ENCODE measurements around the gene ZNF891. TPM values are rescaled to one million over a fixed set of nuclear protein-coding genes. Genes with fewer than 3 reads are reported as not detected.

The ZNF891 gene
- 1 to 10 TPM; 4.9 to 6.0 (median 5.1) TPM for total RNA-seq
- 4.5 TPM for total RNA-seq (2013)
- total RNA-seq, result 14.2 to 63.1 (median 38.5) reads per million in 29 experiments

DNA sequence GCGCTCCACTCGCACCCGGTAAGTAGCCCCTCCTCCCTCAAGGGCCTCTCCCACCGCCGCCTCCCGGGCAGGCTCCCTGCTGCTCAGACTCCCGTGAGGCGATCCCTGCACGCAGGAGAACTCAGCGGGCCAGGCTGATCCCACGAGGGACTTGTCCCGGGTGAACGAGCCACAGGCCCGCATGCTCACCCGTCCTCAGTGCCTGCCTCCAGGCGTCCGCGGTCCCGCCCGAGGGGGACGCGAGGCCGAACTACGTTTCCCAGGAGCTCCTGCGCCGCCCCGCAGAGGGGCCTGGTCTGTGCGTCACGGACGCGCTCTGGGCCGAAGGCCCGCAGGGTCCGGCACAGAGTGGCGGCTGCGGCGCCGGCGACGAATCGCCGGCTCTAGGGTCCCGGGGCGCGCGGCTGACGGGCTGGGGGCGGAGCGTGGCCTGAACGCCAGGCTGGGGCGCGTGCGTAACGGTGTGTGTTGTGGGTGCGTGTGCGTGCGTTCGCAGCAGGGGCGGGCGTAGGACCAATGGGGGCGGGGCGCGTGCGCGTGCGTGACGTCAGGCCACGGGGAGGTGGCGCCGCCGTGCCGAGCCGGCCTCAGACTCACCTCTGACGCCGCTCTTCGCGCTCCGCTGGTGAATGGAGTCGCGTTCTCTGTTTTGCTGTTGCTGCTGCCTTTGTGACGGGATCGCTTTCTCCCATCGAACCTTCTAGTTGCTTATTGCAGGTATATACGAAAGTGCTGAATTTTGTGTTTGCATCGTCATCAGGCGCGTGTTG is at the start of gene ZNF891, which contains the start of gene ZNF10:
ZNF891 (minus strand) TSS at position 237 of the 770 bp plus-strand sequence. CDS start 8,356 bp downstream, outside the sequence.
ZNF10 (plus strand) TSS at position 590 of the 770 bp plus-strand sequence. CDS start 13,866 bp downstream, outside the sequence.
- peak within 1 kb of the TSS; percentile 92 to 97 (median 92) for H3K4me3 Mint-ChIP-seq
- Histone ChIP-seq H3K36me3 (ENCODE audit: control insufficient read depth in 2 of 2, extremely low read depth in 1 of 2, insufficient read depth in 1 of 2, low read length in 1 of 2) (peaks cover 0 to 11% of the 10 kb centered on the region in 2 donors), H3K27ac (ENCODE audit: low read length) (peak within 1 kb of the TSS; percentile 97), H3K27me3 (replicated peaks in 1 of 2; ENCODE audit: control insufficient read depth in 2 of 2, extremely low read depth in 1 of 2, insufficient read depth in 2 of 2, low read length in 1 of 2) (no peaks in the 10 kb centered on the region), H3K4me3 (ENCODE audit: control insufficient read depth in 1 of 2, extremely low read depth in 1 of 2, low read length in 1 of 2) (peak within 1 kb of the TSS; percentile 80 to 85), H3K9me3 (peaks cover 17% of the 10 kb centered on the region), H3K4me1 (ENCODE audit: control insufficient read depth in 1 of 2, extremely low read depth in 1 of 2, insufficient read depth in 2 of 2, low read length in 2 of 2) (peaks cover 5 to 16% of the 10 kb centered on the region in 2 experiments)
- peaks cover 19 to 48% (median 24%) of the 10 kb centered on the region in 3 donors for H3K9me3 Mint-ChIP-seq
- H3K36me3 Mint-ChIP-seq, result peaks cover 69% of the 10 kb centered on the region
- H3K27ac Mint-ChIP-seq, result peak within 1 kb of the TSS; percentile 97 to 98
- WGBS (ENCODE audit: insufficient coverage), result under 1% methylated on average over 85 of the region's 87 CpGs
- CTCF ChIA-PET, result interaction anchor here in 1 of 2 donors (1.1 to 1.9 kb wide), 2 partner anchors 49 to 51 kb away, joined by 3 to 5 read pairs; partner anchors contain the start of gene ZNF268
- ATAC-seq (replicated peaks in 1 of 4) (peak; percentile 85 to 94 (median 92)), DNase-seq (peak; percentile 91 to 98 (median 96))
- peaks cover 19 to 29% (median 22%) of the 10 kb centered on the region in 3 donors for H3K4me1 Mint-ChIP-seq
- POLR2A ChIA-PET, result interaction anchor here in 1 of 2 donors (0.6 to 2.9 kb wide), 4 partner anchors 49 to 144 kb away, joined by 3 to 16 read pairs (median 6); partner anchors contain the start of genes ZNF140 and ZNF26
- H3K27me3 Mint-ChIP-seq, result no peaks in the 10 kb centered on the region

GRCh38 chr12:133174901-133175300 is 44.8 kb upstream of the ZNF891 start:
- DNase-seq (no peak), ATAC-seq (replicated peaks in 1 of 4) (no peak)
- Histone ChIP-seq H3K4me1 (ENCODE audit: control insufficient read depth in 1 of 2, extremely low read depth in 1 of 2, insufficient read depth in 2 of 2, low read length in 2 of 2) (no peaks in the 10 kb centered on the region), H3K4me3 (ENCODE audit: control insufficient read depth in 1 of 2, extremely low read depth in 1 of 2, low read length in 1 of 2) (no peak overlapping the region), H3K27me3 (replicated peaks in 1 of 2; ENCODE audit: control insufficient read depth in 2 of 2, extremely low read depth in 1 of 2, insufficient read depth in 2 of 2, low read length in 1 of 2) (peaks cover 0 to 15% of the 10 kb centered on the region in 2 experiments), H3K9me3 (no peaks in the 10 kb centered on the region), H3K27ac (ENCODE audit: low read length) (no peak overlapping the region), H3K36me3 (ENCODE audit: control insufficient read depth in 2 of 2, extremely low read depth in 1 of 2, insufficient read depth in 1 of 2, low read length in 1 of 2) (no peaks in the 10 kb centered on the region)
- Mint-ChIP-seq H3K4me1 (no peaks in the 10 kb centered on the region), H3K27me3 (no peaks in the 10 kb centered on the region), H3K4me3 (no peak overlapping the region), H3K36me3 (peaks cover 31% of the 10 kb centered on the region), H3K27ac (no peak overlapping the region), H3K9me3 (peaks cover 16 to 50% (median 50%) of the 10 kb centered on the region in 3 donors)
- POLR2A ChIA-PET, result no interaction called here
- CTCF ChIA-PET, result no interaction called here
- WGBS (ENCODE audit: insufficient coverage), result no CpG with 5 or more reads among the region's 1 CpG

- DNase-seq (no peak), ATAC-seq (replicated peaks in 1 of 4) (no peak)
- Mint-ChIP-seq H3K36me3 (peaks cover 28% of the 10 kb centered on the region), H3K4me3 (no peak overlapping the region), H3K27me3 (no peaks in the 10 kb centered on the region), H3K27ac (no peak overlapping the region), H3K4me1 (no peaks in the 10 kb centered on the region), H3K9me3 (peaks cover 12 to 54% (median 48%) of the 10 kb centered on the region in 3 donors)
- CTCF ChIA-PET, result no interaction called here
- Histone ChIP-seq H3K4me1 (ENCODE audit: control insufficient read depth in 1 of 2, extremely low read depth in 1 of 2, insufficient read depth in 2 of 2, low read length in 2 of 2) (no peaks in the 10 kb centered on the region), H3K36me3 (ENCODE audit: control insufficient read depth in 2 of 2, extremely low read depth in 1 of 2, insufficient read depth in 1 of 2, low read length in 1 of 2) (no peaks in the 10 kb centered on the region), H3K27me3 (replicated peaks in 1 of 2; ENCODE audit: control insufficient read depth in 2 of 2, extremely low read depth in 1 of 2, insufficient read depth in 2 of 2, low read length in 1 of 2) (peaks cover 0 to 15% of the 10 kb centered on the region in 2 experiments), H3K9me3 (no peaks in the 10 kb centered on the region), H3K27ac (ENCODE audit: low read length) (no peak overlapping the region), H3K4me3 (ENCODE audit: control insufficient read depth in 1 of 2, extremely low read depth in 1 of 2, low read length in 1 of 2) (no peak overlapping the region)
- 100% methylated on average over 1 of the region's 1 CpG for WGBS (ENCODE audit: insufficient coverage)
- POLR2A ChIA-PET, result interaction anchor here in 1 of 2 donors (0.6 kb wide), 1 partner anchor 46 kb away, joined by 5 read pairs; no protein-coding TSS in a partner anchor
These were observed 42.4 kb upstream of the ZNF891 start for GRCh38 chr12:133172491-133172890.

DNA sequence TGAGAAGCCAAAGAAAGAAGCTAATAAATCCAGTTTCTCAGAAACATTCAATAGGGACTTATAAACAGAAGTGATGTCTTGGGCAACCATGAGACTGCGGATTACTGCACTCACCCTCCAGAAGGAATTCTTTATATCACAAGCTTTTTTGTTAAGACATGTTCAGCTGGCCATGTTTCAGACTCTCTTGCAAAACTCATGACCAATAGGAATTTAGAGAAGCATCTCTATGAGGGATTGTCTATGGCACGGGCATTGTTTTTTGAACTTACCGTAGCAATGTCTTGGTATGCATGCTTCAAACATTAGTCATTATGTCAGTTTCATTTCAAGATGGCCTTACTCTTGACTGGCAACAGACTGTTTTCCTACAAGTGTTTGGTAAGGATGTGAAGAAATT is 35.7 kb upstream of the ZNF891 start:
- Mint-ChIP-seq H3K36me3 (peaks cover 7% of the 10 kb centered on the region), H3K4me1 (no peaks in the 10 kb centered on the region), H3K27me3 (no peaks in the 10 kb centered on the region), H3K9me3 (peaks cover 15 to 61% (median 41%) of the 10 kb centered on the region in 3 donors), H3K27ac (no peak overlapping the region), H3K4me3 (no peak overlapping the region)
- Histone ChIP-seq H3K4me1 (ENCODE audit: control insufficient read depth in 1 of 2, extremely low read depth in 1 of 2, insufficient read depth in 2 of 2, low read length in 2 of 2) (no peaks in the 10 kb centered on the region), H3K4me3 (ENCODE audit: control insufficient read depth in 1 of 2, extremely low read depth in 1 of 2, low read length in 1 of 2) (no peak overlapping the region), H3K9me3 (peaks cover 14% of the 10 kb centered on the region), H3K36me3 (ENCODE audit: control insufficient read depth in 2 of 2, extremely low read depth in 1 of 2, insufficient read depth in 1 of 2, low read length in 1 of 2) (no peaks in the 10 kb centered on the region), H3K27ac (ENCODE audit: low read length) (no peak overlapping the region), H3K27me3 (replicated peaks in 1 of 2; ENCODE audit: control insufficient read depth in 2 of 2, extremely low read depth in 1 of 2, insufficient read depth in 2 of 2, low read length in 1 of 2) (no peaks in the 10 kb centered on the region)
- ATAC-seq (replicated peaks in 1 of 4), result no peak
- no peak for DNase-seq
- WGBS (ENCODE audit: insufficient coverage), result no CpG with 5 or more reads among the region's 3 CpGs
- ChIA-PET CTCF (no interaction called here), POLR2A (no interaction called here)

GRCh38 chr12:133156125-133156690 is 26.1 kb upstream of the ZNF891 start:
- Mint-ChIP-seq H3K4me1 (no peaks in the 10 kb centered on the region), H3K9me3 (peaks cover 24 to 79% (median 72%) of the 10 kb centered on the region in 3 donors), H3K36me3 (peaks cover 81% of the 10 kb centered on the region), H3K4me3 (no peak overlapping the region), H3K27ac (no peak overlapping the region), H3K27me3 (no peaks in the 10 kb centered on the region)
- ChIA-PET POLR2A (interaction anchor here in 1 of 2 donors (0.5 to 0.6 kb wide), 2 partner anchors 51 to 70 kb away, joined by 3 to 7 read pairs; no protein-coding TSS in a partner anchor), CTCF (no interaction called here)
- no peaks in the 10 kb centered on the region for H3K4me1 ChIP-seq (ENCODE audit: control insufficient read depth in 1 of 2, extremely low read depth in 1 of 2, insufficient read depth in 2 of 2, low read length in 2 of 2)
- peaks cover 32 to 49% of the 10 kb centered on the region in 2 donors for H3K36me3 ChIP-seq (ENCODE audit: control insufficient read depth in 2 of 2, extremely low read depth in 1 of 2, insufficient read depth in 1 of 2, low read length in 1 of 2)
- H3K27me3 ChIP-seq (replicated peaks in 1 of 2; ENCODE audit: control insufficient read depth in 2 of 2, extremely low read depth in 1 of 2, insufficient read depth in 2 of 2, low read length in 1 of 2), result no peaks in the 10 kb centered on the region
- no peak for ATAC-seq (replicated peaks in 1 of 4)
- no peak overlapping the region for H3K4me3 ChIP-seq (ENCODE audit: control insufficient read depth in 1 of 2, extremely low read depth in 1 of 2, low read length in 1 of 2)
- no peak for DNase-seq
- H3K27ac ChIP-seq (ENCODE audit: low read length), result no peak overlapping the region
- WGBS (ENCODE audit: insufficient coverage), result no CpG with 5 or more reads among the region's 2 CpGs
- peaks cover 54% of the 10 kb centered on the region for H3K9me3 ChIP-seq

DNA sequence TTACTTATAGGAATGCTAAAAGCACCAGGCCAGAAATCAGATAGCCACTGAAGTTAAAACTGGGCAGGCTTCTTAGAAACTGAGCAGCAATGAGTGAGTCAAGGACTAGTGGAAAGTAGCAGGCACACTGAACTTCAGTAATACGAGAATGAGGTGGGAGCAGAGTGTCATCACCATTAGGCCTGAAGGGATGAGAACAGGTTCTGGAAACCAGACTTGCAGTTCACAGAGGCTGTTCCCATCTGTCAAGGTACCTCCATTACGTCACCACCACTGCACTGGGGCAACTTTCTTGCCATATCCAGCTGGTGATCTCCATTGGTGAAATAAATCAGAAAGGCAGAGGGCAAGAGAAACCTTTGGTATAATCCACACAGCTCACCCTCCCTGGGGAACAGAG is 15.9 kb upstream of the ZNF891 start:
- ChIA-PET POLR2A (no interaction called here), CTCF (no interaction called here)
- no peak for ATAC-seq (replicated peaks in 1 of 4)
- H3K4me3 ChIP-seq (ENCODE audit: control insufficient read depth in 1 of 2, extremely low read depth in 1 of 2, low read length in 1 of 2), result peak overlapping the region in 1 of 2 donors; percentile 5
- H3K9me3 Mint-ChIP-seq, result peaks cover 26 to 67% (median 48%) of the 10 kb centered on the region in 3 donors
- no peak overlapping the region for H3K27ac ChIP-seq (ENCODE audit: low read length)
- no peak for DNase-seq
- peaks cover 25 to 34% of the 10 kb centered on the region in 2 donors for H3K36me3 ChIP-seq (ENCODE audit: control insufficient read depth in 2 of 2, extremely low read depth in 1 of 2, insufficient read depth in 1 of 2, low read length in 1 of 2)
- H3K27me3 Mint-ChIP-seq, result no peaks in the 10 kb centered on the region
- 100% methylated on average over 1 of the region's 2 CpGs for WGBS (ENCODE audit: insufficient coverage)
- no peak overlapping the region for H3K4me3 Mint-ChIP-seq
- H3K27me3 ChIP-seq (replicated peaks in 1 of 2; ENCODE audit: control insufficient read depth in 2 of 2, extremely low read depth in 1 of 2, insufficient read depth in 2 of 2, low read length in 1 of 2), result no peaks in the 10 kb centered on the region
- no peaks in the 10 kb centered on the region for H3K4me1 Mint-ChIP-seq
- H3K36me3 Mint-ChIP-seq, result peaks cover 85% of the 10 kb centered on the region
- peaks cover 26% of the 10 kb centered on the region for H3K9me3 ChIP-seq
- no peaks in the 10 kb centered on the region for H3K4me1 ChIP-seq (ENCODE audit: control insufficient read depth in 1 of 2, extremely low read depth in 1 of 2, insufficient read depth in 2 of 2, low read length in 2 of 2)
- H3K27ac Mint-ChIP-seq, result no peak overlapping the region

Data from T-cell (primary cell).